Esophagus mucosa (tissue), 1 donor: ENCODE data around the gene AHNAK. TPM values are rescaled to one million over a fixed set of nuclear protein-coding genes. Genes with fewer than 3 reads are reported as not detected.
A peak's percentile ranks its signal among the peaks of the same experiment; 100 is the strongest.
"Not testable (repeated sequence)": the region's sequence is repeated elsewhere in the genome, so short reads cannot be mapped to it uniquely, and the experiment has no call there.

Source experiments
- ATAC-seq: fragments of 200-7000 bp; cut with Tn5 transposase; one replicate; pipeline ENCODE4 v1.9.1; 2020
- total RNA-seq: library from RNA; stranded (reverse); gene quantifications from one replicate; pipeline ENCODE4 v1.2.4, GENCODE V29; 2023
- donor health status: DM: yes; HTN: yes; CAD: no.

The AHNAK gene
- total RNA-seq, 1 donor from 2014 or later, result 931 TPM

- ATAC-seq, result peak; percentile 29
These were observed 6.0 kb upstream of the AHNAK start for GRCh38 chr11:62552485-62553079.

- ATAC-seq, result not testable (repeated sequence)
These were observed 3.9 kb upstream of the AHNAK start for GRCh38 chr11:62550478-62550877.

- ATAC-seq, result no peak
These were observed 2.1 kb upstream of the AHNAK start for GRCh38 chr11:62548545-62549335.

GRCh38 chr11:62547691-62548281 lies 1.2 kb upstream of the AHNAK start:
- peak; percentile 53 for ATAC-seq

- peak; percentile 0 for ATAC-seq
These were observed 471 bp upstream of the AHNAK start for GRCh38 chr11:62546929-62547625.

- peak; percentile 39 for ATAC-seq
These were observed 966 bp downstream of the AHNAK start for GRCh38 chr11:62545437-62546243.

GRCh38 chr11:62544581-62545436 lies 1.8 kb downstream of the AHNAK start:
- no peak for ATAC-seq

GRCh38 chr11:62543680-62544444 lies 2.7 kb downstream of the AHNAK start:
- ATAC-seq, result peak; percentile 2

- ATAC-seq, result peak; percentile 50
These were observed 3.6 kb downstream of the AHNAK start for GRCh38 chr11:62542750-62543567.

GRCh38 chr11:62542111-62542745 lies 4.4 kb downstream of the AHNAK start:
- no peak for ATAC-seq

- no peak for ATAC-seq
These were observed 5.6 kb downstream of the AHNAK start for GRCh38 chr11:62540804-62541701.

GRCh38 chr11:62539238-62539925 lies 7.2 kb downstream of the AHNAK start:
- peak; percentile 46 for ATAC-seq

- no peak for ATAC-seq
These were observed 8.0 kb downstream of the AHNAK start for GRCh38 chr11:62538470-62539237.

GRCh38 chr11:62536301-62536957 lies 10.2 kb downstream of the AHNAK start:
- no peak for ATAC-seq

GRCh38 chr11:62535802-62536201 lies 10.8 kb downstream of the AHNAK start:
- ATAC-seq, result no peak
